Measurements from ENCODE around the gene SUN3. TPM values are rescaled to one million over a fixed set of nuclear protein-coding genes. Genes with fewer than 3 reads are reported as not detected.
"Not testable (repeated sequence)": the region's sequence is repeated elsewhere in the genome, so short reads cannot be mapped to it uniquely, and the experiment has no call there.

The SUN3 gene
- total and polyA plus RNA-seq, 2 of the 13 experiments (the other 11 are each of a cell fraction or from before 2014, with no cell fraction given), result not detected

DNA sequence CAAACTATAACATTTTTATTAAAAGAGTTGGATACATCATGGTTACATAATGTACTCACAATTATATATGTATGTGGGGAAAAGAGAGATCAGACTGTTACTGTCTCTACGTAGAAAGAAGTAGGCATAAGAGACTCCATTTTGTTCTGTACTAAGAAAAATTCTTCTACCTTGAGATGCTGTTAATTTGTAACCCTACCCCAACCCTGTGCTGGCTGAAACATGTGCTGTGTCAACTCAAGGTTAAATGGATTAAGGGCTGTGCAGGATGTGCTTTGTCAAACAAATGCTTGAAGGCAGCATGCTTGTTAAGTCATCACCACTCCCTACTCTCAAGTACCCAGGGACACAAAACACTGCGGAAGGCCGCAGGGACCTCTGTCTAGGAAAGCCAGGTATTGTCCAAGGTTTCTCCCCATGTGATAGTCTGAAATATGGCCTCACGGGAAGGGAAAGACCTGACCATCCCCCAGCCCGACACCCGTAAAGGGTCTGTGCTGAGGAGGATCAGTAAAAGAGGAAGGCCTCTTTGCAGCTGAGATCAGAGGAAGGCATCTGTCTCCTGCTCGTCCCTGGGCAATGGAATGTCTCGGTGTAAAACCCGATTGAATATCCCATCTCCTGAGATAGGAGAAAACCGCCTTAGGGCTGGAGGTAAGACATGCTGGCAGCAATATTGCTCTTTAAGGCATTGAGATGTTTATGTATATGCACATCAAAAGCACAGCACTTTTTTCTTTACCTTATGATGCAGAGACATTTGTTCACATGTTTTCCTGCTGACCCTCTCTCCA, 39.1 kb downstream of the SUN3 start:
- not testable (repeated sequence) for H3K27ac ChIP-seq (ENCODE audit: extremely low read length, insufficient read depth, low read length); H4K20me1 ChIP-seq (ENCODE audit: insufficient read depth, low read length); ATAC-seq; H3K36me3 ChIP-seq (replicated peaks in 1 of 2; ENCODE audit: control insufficient read depth in 1 of 2, insufficient read depth in 2 of 2, low read length in 2 of 2); H3K9me3 ChIP-seq (ENCODE audit: low read length); H3K79me2 ChIP-seq (ENCODE audit: insufficient read depth, low read length); BruUV-seq (replicated peaks); H3K27me3 ChIP-seq (ENCODE audit: control insufficient read depth in 1 of 2, insufficient read depth in 2 of 2, low read length in 2 of 2); H3K4me3 ChIP-seq (replicated peaks in 1 of 3; ENCODE audit: insufficient read depth in 1 of 3, low read depth in 2 of 3, low read length in 3 of 3); H3K9ac ChIP-seq (ENCODE audit: insufficient read depth, low read depth, low read length); H2AFZ ChIP-seq (ENCODE audit: low read length); TF ChIP-seq GABPA (IDR thresholded peaks at IDR 0.05; ENCODE audit: low read depth, low read length)
- 20% methylated on average over 7 of the region's 10 CpGs for WGBS (ENCODE audit: low lambda C conversion rate)
- POLR2A ChIA-PET, result interaction anchor here (1.8 to 2.2 kb wide), 2 partner anchors 99 to 150 kb away, joined by 4 to 12 read pairs; partner anchors contain the start of gene UPP1
- FAIRE-seq (peak; percentile 81), DNase-seq (ENCODE audit: low spot score) (peak; percentile 76)
- H3K4me2 ChIP-seq (ENCODE audit: low read depth, low read length), result peak overlapping the region; percentile 47
- intact Hi-C loops (cut with micrococcal nuclease; ENCODE audit: unreplicated experiment) (loop anchor here (2.0 kb wide), 2 partner anchors 99 to 165 kb away; partner anchors contain the start of gene UPP1), in situ Hi-C loops (cut with HindIII; ENCODE audit: extremely low pct_ligation_motif_present, low pct_unique_long_range_greater_than_20kb) (loop anchor here (5.0 kb wide), 1 partner anchor 122 kb away; no protein-coding TSS in a partner anchor)
- CTCF ChIA-PET (ENCODE audit: low intra/inter-chr PET ratio, low total read pairs), result interaction anchor here (2.0 kb wide), 1 partner anchor 120 kb away, joined by 7 read pairs; no protein-coding TSS in a partner anchor
- H3K4me1 ChIP-seq (ENCODE audit: insufficient read depth, low read length), result peaks cover 40% of the 10 kb centered on the region
- TF ChIP-seq ZMYM4 (CRISPR knock-in tag; IDR thresholded peaks at IDR 0.05), result peak; percentile 65
- TF ChIP-seq, protein P1, sequence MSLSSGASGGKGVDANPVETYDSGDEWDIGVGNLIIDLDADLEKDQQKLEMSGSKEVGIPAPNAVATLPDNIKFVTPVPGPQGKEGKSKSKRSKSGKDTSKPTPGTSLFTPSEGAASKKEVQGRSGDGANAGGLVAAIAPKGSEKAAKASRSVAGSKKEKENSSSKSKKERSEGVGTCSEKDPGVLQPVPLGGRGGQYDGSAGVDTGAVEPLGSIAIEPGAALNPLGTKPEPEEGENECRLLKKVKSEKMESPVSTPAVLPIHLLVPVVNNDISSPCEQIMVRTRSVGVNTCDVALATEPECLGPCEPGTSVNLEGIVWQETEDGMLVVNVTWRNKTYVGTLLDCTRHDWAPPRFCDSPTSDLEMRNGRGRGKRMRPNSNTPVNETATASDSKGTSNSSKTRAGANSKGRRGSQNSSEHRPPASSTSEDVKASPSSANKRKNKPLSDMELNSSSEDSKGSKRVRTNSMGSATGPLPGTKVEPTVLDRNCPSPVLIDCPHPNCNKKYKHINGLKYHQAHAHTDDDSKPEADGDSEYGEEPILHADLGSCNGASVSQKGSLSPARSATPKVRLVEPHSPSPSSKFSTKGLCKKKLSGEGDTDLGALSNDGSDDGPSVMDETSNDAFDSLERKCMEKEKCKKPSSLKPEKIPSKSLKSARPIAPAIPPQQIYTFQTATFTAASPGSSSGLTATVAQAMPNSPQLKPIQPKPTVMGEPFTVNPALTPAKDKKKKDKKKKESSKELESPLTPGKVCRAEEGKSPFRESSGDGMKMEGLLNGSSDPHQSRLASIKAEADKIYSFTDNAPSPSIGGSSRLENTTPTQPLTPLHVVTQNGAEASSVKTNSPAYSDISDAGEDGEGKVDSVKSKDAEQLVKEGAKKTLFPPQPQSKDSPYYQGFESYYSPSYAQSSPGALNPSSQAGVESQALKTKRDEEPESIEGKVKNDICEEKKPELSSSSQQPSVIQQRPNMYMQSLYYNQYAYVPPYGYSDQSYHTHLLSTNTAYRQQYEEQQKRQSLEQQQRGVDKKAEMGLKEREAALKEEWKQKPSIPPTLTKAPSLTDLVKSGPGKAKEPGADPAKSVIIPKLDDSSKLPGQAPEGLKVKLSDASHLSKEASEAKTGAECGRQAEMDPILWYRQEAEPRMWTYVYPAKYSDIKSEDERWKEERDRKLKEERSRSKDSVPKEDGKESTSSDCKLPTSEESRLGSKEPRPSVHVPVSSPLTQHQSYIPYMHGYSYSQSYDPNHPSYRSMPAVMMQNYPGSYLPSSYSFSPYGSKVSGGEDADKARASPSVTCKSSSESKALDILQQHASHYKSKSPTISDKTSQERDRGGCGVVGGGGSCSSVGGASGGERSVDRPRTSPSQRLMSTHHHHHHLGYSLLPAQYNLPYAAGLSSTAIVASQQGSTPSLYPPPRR (CRISPR knock-in tag; IDR thresholded peaks at IDR 0.05; ENCODE audit: borderline replicate concordance), result peak; percentile 60; the same call in 1 of the 2 replicates
- TF ChIP-seq ZNF331 (CRISPR knock-in tag; IDR thresholded peaks at IDR 0.05), result peak; percentile 42; the same call in 1 of the 2 replicates
- 0 out of 2 replicates have a peak, but pooled peaks have one; percentile 17 for TF ChIP-seq GABPA (CRISPR knock-in tag; IDR thresholded peaks at IDR 0.05; ENCODE audit: low read depth)
- 0 out of 2 replicates have a peak, but pooled peaks have one; percentile 43 for TF ChIP-seq ERF (CRISPR knock-in tag; IDR thresholded peaks at IDR 0.05)
- TF ChIP-seq, protein P2, sequence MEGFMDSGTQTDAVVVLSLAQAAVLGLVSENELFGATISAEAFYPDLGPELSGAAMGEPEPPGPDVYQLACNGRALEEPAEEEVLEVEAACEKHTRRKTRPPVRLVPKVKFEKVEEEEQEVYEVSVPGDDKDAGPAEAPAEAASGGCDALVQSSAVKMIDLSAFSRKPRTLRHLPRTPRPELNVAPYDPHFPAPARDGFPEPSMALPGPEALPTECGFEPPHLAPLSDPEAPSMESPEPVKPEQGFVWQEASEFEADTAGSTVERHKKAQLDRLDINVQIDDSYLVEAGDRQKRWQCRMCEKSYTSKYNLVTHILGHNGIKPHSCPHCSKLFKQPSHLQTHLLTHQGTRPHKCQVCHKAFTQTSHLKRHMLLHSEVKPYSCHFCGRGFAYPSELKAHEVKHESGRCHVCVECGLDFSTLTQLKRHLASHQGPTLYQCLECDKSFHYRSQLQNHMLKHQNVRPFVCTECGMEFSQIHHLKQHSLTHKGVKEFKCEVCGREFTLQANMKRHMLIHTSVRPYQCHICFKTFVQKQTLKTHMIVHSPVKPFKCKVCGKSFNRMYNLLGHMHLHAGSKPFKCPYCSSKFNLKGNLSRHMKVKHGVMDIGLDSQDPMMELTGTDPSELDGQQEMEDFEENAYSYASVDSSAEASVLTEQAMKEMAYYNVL (CRISPR knock-in tag; IDR thresholded peaks at IDR 0.05; ENCODE audit: borderline replicate concordance), result peak; percentile 24; the same call in 1 of the 2 replicates
- TF ChIP-seq, protein P3, sequence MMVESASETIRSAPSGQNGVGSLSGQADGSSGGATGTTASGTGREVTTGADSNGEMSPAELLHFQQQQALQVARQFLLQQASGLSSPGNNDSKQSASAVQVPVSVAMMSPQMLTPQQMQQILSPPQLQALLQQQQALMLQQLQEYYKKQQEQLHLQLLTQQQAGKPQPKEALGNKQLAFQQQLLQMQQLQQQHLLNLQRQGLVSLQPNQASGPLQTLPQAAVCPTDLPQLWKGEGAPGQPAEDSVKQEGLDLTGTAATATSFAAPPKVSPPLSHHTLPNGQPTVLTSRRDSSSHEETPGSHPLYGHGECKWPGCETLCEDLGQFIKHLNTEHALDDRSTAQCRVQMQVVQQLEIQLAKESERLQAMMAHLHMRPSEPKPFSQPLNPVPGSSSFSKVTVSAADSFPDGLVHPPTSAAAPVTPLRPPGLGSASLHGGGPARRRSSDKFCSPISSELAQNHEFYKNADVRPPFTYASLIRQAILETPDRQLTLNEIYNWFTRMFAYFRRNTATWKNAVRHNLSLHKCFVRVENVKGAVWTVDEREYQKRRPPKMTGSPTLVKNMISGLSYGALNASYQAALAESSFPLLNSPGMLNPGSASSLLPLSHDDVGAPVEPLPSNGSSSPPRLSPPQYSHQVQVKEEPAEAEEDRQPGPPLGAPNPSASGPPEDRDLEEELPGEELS (CRISPR knock-in tag; IDR thresholded peaks at IDR 0.05), result peak; percentile 80
- peak; percentile 80 for TF ChIP-seq SAP130 (CRISPR knock-in tag; IDR thresholded peaks at IDR 0.05; ENCODE audit: low read depth)
- TF ChIP-seq KAT8 (CRISPR knock-in tag; IDR thresholded peaks at IDR 0.05), result peak; percentile 43; the same call in 1 of the 2 replicates
- peak; percentile 68; the same call in 1 of the 2 replicates for TF ChIP-seq NCOA2 (CRISPR knock-in tag; IDR thresholded peaks at IDR 0.05)
- peak; percentile 98 for TF ChIP-seq BCL6 (CRISPR knock-in tag; IDR thresholded peaks at IDR 0.05)
- 0 out of 2 replicates have a peak, but pooled peaks have one; percentile 31 for TF ChIP-seq ATF1 (CRISPR knock-in tag; IDR thresholded peaks at IDR 0.05)
- TF ChIP-seq THAP11 (CRISPR knock-in tag; IDR thresholded peaks at IDR 0.05), result peak; percentile 30; the same call in 1 of the 2 replicates
- TF ChIP-seq FOXJ3 (CRISPR knock-in tag; IDR thresholded peaks at IDR 0.05; ENCODE audit: borderline replicate concordance), result 0 out of 2 replicates have a peak, but pooled peaks have one; percentile 47

Measured in HepG2 (cell line).